HG02970 (cell line): Measurements from ENCODE around the gene TIMP3.
"Not testable (repeated sequence)": the region's sequence is repeated elsewhere in the genome, so short reads cannot be mapped to it uniquely, and the experiment has no call there.

Experiments used
- ATAC-seq: cut with Tn5 transposase; IDR thresholded peaks from one replicate; pipeline ENCODE4 v1.9.1; 2021; ENCODE audit warnings: mild to moderate bottlenecking, moderate library complexity, moderate number of reproducible peaks; ENCODE audit not compliant: unreplicated experiment, low FRiP score

TIMP3 gene

DNA sequence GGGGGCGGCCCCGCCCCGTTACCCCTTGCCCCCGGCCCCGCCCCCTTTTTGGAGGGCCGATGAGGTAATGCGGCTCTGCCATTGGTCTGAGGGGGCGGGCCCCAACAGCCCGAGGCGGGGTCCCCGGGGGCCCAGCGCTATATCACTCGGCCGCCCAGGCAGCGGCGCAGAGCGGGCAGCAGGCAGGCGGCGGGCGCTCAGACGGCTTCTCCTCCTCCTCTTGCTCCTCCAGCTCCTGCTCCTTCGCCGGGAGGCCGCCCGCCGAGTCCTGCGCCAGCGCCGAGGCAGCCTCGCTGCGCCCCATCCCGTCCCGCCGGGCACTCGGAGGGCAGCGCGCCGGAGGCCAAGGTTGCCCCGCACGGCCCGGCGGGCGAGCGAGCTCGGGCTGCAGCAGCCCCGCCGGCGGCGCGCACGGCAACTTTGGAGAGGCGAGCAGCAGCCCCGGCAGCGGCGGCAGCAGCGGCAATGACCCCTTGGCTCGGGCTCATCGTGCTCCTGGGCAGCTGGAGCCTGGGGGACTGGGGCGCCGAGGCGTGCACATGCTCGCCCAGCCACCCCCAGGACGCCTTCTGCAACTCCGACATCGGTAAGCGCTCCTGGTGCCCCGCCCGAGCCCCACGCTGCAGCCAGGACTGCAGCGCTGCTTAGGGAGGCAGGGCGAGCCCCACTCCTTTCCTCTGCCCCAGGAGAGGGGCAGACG lies at the start of gene TIMP3:
TSS of gene TIMP3 (plus strand) at position 169 of the 700 bp plus-strand sequence. CDS start at position 466, 297 bp downstream.
- ATAC-seq: no peak

DNA sequence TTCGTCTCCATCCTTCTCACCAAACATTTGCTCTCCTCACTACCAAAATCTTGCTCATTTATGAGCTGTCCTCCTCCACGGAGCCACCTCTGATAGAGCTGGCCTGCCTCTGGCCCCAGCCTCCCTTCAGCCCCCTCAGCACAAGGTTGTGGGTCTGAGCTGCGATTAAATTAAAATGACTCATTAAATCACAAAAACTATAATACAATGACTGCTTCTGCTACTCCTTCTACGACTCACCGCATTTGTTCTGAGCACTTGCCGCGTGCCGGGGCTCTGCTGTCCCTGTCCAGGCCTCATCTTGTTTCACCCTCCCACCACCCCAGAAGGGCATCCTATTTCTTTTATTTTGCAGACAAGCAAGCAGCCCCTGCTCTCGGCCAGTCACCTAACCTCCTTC lies 49.2 kb upstream of the TIMP3 start:
- ATAC-seq: no peak

DNA sequence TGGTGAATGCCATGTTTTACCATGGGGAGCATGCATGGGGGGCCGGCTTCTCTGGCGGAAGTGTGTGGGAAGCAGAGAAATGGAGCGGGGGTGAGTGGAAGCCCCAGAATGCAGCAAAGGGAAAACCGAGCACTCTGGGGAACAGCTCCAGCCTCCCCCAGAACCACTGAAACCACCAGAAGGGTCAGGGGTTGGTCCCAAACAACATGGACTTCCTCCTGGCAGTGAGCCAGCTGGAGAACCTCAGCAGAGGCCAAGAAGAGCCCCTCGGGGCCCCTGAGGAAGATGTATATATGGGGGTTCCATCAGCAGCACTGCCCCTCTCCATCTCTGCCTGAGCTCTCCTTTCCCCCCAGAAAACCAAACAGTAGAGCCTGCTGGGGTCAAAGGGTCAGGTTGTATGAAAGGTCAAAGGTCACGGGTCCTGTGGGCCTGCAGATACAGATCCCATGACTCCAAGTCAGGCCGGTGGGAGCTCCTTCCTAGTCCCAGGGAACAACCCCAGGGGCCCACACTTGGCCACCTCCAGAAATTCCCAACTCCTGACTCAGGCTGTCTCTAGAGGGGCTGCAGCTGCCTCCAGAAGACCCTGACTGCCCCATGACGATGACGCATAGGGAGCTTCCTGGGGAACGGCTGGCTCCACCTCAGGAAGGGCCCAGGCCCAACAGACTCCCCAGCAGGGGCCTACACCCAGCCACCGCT lies 48.5 kb upstream of the TIMP3 start:
- no peak for ATAC-seq

DNA sequence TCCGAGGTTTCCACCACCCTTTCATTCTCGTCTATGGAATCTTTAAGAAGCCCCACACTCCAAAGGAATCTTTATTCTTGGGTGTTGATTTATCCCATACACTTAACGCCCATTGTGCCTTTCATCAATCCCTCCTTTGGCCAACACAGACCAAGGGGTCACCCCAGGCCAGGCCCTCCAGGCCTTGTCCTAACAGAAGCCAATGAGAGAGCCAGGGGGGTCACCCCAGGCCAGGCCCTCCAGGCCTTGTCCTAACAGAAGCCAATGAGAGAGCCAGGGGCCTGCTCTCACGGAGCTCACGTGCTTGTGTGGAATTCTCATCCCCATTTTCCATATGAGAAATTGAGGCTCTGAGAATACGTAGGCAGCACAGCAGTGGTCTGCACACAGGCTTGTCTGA lies 47.9 kb upstream of the TIMP3 start:
- no peak for ATAC-seq

DNA sequence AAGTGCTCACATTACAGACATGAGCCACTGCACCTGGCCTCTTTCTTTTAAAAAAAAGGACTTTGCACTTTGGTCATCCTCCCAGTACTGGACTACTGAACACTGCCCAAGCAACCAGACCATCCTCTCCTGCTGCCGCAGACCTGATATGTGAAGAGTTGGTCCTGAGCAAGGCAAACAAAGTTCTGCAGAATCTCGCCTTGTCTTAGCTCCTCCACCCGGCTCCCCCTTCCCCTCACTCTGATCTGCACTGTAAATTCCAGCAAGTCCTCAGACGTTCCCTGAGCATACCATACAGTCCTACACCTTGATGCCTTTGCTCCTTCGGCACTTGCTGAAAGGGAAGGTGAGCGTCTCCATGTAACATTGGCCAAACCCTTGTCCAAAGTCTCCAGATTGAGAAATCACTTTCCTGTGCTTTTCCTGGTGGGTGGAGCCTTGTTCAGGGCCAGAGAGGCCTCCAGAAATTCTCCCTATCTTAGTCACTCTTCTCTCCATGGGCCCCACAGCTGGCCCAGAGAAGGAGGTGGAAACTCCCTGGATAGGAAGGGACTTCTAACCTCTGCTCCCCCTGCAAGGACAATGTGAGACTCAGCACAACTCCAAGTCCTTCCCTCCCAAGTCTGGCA lies 47.0 kb upstream of the TIMP3 start:
- ATAC-seq: no peak

DNA sequence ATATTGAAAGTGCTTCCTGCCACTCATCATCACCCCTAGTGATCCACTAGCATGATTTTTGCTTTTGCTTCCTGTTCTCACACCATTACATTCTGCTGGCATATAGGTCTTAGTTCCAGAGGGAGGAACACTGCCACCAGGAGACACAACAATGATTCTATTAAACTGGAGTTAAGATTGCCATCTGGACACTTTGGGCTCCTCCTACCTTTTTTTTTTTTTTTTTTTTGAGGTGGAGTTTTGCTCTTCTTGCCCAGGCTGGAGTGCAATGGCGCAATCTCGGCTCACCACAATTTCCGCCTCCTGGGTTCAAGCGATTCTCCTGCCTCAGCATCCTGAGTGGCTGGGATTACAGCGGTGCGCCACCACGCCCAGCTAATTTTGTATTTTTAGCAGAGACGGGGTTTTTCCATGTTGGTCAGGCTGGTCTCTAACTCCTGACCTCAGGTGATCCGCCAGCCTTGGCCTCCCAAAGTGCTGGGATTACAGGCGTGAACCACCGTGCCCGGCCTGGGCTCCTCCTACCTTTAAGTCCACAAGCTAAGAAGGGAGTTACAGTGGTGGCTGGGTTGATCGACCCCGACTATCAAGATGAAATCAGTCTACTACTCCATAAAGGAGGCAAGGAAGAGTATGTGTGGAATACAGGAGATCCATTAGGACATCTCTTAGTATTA lies 44.3 kb upstream of the TIMP3 start:
- not testable (repeated sequence) for ATAC-seq

DNA sequence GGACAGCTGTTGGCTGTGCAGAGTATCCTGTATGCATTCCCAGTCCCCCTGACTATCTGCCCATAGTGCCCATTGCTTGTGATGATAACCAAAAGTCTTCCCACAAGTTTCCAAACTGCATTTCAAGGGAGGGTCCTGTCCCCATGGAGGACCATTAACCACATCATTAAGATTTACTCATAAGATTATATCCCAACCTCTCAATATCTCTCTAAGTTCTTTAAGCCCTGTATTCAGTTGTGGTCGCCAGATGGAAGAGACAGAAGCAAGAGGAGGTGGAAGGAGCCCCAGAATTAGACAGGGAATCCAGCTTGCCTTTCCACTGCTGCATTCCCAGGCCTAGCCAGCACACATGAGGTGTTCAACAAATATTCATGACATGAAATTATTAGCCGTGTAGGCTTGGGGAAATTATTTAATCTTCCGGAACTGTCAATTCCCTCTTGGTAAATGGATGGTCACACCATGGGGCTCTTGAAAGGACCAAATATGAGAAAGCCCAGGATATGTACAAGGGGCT lies 42.6 kb upstream of the TIMP3 start:
- ATAC-seq: no peak

DNA sequence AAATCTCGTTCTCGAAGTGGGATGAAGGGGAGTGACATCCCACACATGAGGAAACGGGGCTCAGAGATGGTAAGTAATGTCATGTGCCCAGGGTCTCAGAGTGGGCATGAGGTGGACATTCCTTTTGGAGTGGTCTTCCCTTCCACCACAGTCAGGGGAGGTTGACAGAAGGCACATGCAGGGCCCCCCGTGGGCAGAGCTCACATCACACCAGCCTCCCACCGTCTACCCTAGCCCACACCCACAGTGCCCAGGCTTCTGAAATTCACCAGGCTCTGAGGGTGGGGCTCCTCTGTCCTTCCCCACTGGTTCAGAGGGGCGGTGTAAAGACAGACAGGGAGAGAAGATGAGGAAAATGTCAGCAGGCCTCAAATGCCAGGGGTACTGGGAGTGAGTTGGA lies 41.1 kb upstream of the TIMP3 start:
- no peak for ATAC-seq

DNA sequence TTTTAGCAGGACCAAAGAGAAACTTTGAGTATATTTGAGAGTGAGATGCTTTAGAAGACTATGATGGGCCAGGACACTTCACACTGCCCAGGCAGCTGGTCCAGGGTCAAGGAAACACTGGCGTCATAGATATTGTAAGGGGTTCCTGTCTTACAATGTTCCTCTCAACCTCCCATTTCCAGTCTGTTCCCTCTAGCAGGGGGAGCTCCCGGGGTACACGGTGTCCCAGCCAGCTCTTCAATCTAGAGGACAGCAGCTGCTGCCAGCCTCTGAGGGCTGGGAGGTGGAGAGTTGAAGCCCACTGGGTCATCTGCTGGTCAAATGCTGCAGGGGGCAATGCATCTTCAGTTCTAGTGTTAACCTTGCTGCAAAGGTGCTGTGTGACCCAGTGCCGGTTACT lies 40.7 kb upstream of the TIMP3 start:
- no peak for ATAC-seq

DNA sequence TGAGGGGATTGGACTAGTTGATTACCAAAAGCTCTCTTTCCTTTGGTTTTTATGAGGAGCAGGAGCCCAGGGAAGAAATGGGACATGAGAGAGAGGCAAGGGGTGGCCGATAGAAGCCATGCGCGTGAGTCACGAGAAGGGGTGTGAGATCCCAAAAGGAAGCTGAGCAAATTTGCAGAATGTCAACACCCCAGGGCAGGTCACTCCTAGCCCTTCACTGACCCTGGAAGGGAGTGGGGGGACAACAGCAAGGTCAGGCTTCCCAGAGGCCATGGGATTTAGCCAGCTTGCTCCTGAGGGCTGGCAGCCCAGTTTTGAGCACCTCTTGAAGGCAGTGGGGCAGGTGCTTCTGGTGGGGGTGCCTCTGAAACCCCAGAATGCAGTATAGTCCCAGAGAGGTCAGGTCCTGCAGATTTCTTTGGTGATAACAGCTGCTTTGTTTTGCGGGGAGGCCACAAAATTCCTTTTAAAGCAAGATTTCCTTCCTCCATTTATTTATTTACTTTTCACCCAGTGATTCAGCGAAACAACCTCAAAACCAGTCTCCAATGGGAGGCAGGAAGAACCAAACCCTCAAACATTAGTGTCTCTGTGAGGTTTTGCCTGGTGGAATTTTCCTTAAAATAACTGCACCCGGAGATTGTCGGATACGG lies 40.1 kb upstream of the TIMP3 start:
- ATAC-seq: no peak

DNA sequence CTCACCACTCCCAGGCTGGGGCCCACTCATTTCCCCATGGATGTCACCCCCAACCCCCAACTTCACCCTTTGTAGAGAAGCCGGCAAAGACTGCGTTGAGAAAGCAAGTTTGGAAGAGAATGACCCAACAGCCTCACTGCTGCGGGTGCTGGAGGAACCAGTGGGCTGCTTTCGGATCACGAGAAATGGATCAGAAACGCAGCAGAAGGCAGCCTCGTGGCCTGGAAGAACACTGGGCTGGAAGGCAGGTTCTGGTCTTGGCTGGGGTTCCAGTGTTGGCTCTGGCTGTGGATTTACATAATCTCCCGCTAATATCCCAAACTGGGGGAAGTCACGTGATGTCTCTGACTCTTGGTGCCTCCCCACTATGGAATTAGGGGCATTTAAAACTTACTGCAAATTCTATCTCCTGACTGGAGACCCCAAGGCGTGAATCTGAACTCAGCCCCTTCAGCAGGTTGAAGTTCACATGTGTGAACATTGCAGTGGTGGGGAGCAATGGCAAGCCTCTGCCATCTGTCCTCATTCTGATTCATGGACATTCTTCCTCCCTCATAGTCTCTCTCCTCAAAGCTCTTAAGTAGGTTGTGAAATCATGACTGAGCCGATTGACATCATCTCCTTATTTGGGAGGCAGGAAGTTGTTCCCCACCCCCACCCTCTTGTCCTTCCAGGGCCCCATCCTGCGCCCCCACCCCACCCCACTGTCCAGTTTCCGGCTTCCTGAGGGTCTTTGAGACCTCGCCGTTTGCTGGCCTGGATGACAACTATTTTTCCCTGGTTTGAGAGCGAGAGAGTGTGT lies 37.0 kb upstream of the TIMP3 start:
- no peak for ATAC-seq

DNA sequence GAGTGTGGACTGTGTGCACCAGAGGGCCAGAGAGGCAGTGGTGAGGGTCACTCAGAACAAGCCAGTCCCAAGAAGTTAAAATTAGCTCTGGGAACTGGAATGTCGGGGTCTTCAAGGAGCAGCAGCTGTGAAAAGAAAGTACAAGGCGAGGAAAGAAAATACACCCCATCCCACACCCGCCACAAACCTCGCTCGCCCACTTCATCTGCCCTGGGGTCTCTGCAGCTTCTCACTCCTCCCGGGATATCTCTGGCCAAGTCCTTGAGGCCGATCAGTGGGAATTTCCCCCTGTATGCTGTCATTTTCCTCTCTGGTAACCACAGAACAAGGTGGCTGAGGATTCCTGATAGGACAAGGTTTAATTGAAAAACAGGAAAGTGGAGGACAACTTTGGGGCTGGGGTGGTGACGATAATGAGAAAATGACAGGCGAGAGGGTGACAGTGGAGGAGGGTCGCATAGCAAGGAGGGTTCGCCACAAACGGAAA lies 36.3 kb upstream of the TIMP3 start:
- no peak for ATAC-seq

DNA sequence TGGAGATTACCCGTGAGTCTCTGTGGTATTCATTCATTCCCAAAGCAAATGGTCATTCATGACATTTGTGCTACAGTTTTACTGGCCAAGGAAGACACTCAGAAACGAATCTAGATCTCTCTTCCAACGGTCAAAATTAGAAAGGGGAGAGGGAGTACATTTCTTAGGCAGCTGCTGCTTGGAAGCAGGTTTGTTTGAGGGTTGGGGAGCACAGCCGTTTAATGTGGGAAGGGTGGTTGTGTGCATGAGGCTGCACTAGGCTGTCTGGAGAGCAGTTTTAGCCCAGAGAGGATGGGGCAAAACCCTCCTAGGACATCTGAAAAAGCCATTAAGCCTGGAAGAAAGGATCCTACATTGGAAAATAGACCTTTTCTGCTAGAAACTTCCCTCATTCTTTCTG lies 29.7 kb upstream of the TIMP3 start:
- no peak for ATAC-seq

DNA sequence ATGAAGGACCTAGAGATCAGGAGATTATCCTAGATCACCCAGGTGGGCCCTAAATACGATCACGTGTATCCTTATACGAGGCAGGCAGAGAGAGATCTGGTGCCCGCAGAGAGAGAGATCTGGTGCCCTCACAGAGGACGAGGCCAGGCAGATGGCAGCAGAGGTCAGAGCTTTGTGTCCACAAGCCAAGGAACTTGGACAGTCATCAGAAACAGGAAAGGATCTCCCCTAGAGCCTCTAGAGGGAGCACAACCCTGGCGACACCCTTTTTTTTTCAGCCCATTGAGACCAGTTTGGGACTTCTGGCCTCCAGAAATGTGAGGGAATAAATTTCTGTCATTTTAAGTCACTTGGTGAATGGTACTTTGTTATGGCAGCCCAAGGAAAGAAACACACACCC lies 25.5 kb upstream of the TIMP3 start:
- ATAC-seq: no peak

DNA sequence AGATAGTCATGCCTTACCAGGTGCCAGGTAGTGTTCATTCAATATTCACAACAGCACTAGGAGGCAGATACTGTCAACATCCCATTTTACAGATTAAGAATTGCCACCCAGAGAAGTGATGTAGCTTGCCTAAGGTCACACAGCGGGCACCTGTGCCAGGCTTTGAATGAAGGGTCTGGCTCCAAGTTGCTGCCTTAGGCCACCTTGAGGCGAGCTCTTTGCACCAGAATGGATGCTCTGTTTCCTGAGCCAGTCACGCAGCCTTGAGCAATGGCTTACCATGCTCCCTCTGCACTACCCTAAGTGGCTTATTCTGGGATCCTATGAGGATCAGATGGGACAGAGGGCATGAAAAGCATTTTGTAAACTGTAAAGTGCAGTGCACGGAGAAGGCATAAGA lies 25.1 kb upstream of the TIMP3 start:
- ATAC-seq: no peak

DNA sequence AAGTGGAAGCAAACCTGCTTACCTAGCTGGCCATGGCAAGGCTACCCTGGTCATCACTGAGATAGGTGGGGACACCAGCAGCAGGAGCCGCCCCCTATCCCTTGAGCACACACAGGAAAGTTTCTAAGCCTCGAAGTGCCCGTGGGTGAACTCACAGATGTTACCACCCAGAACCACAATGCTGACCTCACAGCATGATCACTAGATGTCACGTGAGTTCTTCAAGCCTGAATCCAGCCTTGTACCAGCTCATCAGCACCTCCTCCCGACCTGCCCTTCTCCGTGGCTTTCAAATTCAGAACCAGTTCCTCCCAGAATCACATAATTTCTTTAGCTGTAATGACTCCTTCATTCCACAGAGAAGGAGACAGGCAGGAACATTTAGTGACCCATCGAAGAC lies 24.7 kb upstream of the TIMP3 start:
- no peak for ATAC-seq

DNA sequence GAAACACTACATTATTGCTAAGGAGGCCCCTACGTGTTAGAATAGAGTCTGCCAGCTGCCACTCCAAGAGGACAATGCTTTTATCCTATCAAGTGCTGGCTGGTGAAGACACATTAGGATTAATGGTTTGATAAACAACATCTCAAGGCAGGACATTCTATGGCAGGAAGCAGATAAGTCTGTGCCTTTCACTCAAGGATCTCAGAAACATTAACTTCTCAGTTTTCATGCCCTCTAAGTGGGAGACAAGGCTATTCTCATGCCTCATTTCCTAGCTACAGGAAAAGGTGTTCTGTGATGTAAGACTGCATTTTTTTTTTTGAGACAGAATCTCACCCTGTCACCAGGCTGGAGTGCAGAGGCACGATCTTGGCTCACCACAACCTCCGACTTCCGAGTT lies 23.5 kb upstream of the TIMP3 start:
- ATAC-seq: no peak

DNA sequence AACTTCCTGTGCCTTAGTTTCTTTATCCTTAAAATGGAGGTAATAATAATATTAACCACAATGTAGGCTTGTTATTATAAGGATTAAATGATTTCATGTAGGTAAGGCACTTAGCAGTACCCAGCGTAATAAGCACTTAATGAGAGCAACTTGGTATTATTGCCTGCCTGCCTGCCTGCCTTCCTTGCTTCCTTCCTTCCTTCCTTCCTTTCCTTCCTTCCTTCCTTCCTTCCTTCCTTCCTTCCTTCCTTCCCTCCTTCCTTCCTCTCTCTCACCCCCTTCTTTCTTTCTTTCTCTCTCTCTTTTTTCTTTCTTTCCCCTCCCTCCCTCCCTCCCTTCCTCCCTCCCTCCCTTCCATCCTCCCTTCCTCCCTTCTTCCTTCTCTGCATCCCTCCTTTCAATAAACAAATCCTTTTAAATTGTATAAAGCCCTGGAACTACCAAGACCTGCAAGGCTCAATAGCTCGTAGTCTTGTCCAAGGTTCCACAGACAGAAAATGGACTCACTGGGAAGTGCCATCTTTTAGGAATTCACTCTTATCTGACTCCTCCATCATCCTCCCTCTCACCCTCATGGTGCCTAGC lies 20.7 kb upstream of the TIMP3 start:
- no peak for ATAC-seq

DNA sequence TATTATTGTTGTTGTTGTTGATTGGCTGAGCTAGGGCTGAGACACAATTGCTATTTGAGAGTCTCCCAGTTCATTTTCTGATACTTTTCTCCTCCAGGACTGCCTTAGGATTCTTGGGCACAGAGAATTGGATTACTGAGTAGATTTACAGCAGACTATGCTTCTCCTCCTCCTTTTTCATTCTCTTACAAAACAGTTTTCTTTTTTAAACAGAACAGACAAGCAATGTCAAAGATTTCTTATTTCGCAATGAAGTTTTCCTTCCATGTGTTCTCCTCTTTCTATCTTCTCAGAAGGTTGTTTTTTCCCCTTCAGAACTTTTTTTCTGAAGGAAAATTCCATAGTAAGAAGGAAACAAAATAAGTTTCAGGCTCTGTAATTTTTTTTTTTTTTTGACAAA lies 19.8 kb upstream of the TIMP3 start:
- ATAC-seq: no peak
